Mononuclear cell (primary cell): Measurements from ENCODE around the gene ADGRF1. TPM values are rescaled to one million over a fixed set of nuclear protein-coding genes. Genes with fewer than 3 reads are reported as not detected.
"Not testable (repeated sequence)": the region's sequence is repeated elsewhere in the genome, so short reads cannot be mapped to it uniquely, and the experiment has no call there.

Experiments
- H3K27me3 ChIP-seq: 2 replicates; pipeline ENCODE4 v1.6.0; 2011; ENCODE audit warnings: low read length, control low read depth; ENCODE audit not compliant: insufficient read depth
- H3K4me1 ChIP-seq: 2 replicates; pipeline ENCODE4 v1.5.1; 2011; ENCODE audit warnings: mild to moderate bottlenecking, low read length, control low read depth; ENCODE audit not compliant: insufficient read depth
- H3K4me3 ChIP-seq: 2 replicates; pipeline ENCODE4 v1.5.1; 2011; ENCODE audit warnings: mild to moderate bottlenecking, low read length, moderate library complexity
- H3K9me3 ChIP-seq: 2 replicates; pipeline ENCODE4 v1.5.1; 2011; ENCODE audit warnings: low read depth, mild to moderate bottlenecking, control low read depth, low read length
- total RNA-seq: library from RNA; depleted of rRNA; stranded (reverse); fragments of >200 nt; gene quantifications from one replicate; pipeline ENCODE4 v1.2.3, GENCODE V29; 2012

The ADGRF1 gene
- total RNA-seq: 0.10 TPM

- Histone ChIP-seq H3K4me1 (peaks cover 3% of the 10 kb centered on the region), H3K4me3 (no peak within 1 kb of the TSS), H3K27me3 (no peaks in the 10 kb centered on the region), H3K9me3 (no peaks in the 10 kb centered on the region)
Measured at GRCh38 chr6:47042275-47042791, at the start of gene ADGRF1. Gene ADGRF1 (minus strand): TSS chr6:47042332. CDS start chr6:47029061, 13,271 bp downstream.

- no peaks in the 10 kb centered on the region for H3K9me3 ChIP-seq
- H3K4me3 ChIP-seq: no peak overlapping the region
- no peaks in the 10 kb centered on the region for H3K4me1 ChIP-seq
- H3K27me3 ChIP-seq: no peaks in the 10 kb centered on the region
Measured at GRCh38 chr6:47090881-47091280, 48.7 kb upstream of the ADGRF1 start.

- H3K4me3 ChIP-seq, H3K4me1 ChIP-seq, H3K27me3 ChIP-seq, H3K9me3 ChIP-seq: not testable (repeated sequence)
Measured at GRCh38 chr6:47089473-47089872, 47.3 kb upstream of the ADGRF1 start.

DNA sequence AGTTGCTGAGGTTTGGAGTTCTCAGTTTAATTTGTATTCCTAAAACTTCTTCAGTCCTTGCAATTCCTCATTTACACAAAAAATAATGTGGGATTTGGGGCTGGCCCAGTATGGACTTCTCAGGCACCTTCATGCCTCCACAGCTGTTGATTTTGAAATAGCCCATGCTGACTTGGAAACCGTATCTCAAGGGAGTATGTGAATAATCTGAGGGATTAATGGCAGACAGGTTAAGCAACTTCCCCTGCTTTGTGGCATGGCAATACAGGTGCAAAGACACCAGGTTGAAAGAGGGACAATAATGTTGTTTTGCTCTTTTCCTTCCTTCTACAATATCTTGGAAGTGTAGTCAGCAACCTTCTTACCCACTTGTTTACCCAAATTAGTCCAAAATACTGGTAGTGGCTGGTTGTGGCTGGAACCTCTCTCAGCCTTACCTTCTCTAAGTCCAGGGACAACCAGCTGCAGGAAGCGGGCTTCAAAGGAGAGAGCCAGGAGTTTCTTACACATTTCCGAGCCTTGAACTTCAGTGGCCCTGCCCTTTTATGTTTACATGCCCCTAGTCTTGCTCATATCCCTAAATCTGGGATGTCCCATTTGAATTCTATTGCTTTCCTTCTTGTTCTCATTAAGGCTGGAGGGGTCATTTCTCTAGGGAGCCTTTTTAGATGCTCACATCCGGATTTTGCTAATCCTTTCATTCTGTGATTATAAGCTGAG lies 44.1 kb upstream of the ADGRF1 start:
- H3K9me3 ChIP-seq: no peaks in the 10 kb centered on the region
- no peak overlapping the region for H3K4me3 ChIP-seq
- H3K27me3 ChIP-seq: no peaks in the 10 kb centered on the region
- H3K4me1 ChIP-seq: no peaks in the 10 kb centered on the region

DNA sequence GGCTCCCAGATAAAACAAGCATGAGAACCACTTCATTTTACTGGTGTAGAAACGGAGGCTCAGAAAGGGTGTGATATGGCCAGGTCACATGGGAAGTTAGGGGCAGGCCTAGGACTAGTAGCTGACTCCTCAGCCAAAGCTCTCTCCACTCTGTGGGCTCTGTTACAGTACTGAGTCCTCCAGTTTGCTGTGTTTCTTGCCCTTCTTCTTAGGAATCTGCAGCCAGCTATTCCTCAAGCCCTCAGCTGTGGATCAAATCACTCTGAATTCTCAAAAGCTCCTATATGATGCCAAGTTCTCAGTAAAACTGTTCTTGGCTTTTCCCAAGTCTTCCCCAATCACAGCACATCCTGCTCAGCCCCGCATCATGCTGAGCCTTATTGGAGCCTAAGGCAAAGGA lies 42.5 kb upstream of the ADGRF1 start:
- Histone ChIP-seq H3K27me3 (no peaks in the 10 kb centered on the region), H3K9me3 (no peaks in the 10 kb centered on the region), H3K4me1 (no peaks in the 10 kb centered on the region), H3K4me3 (no peak overlapping the region)

DNA sequence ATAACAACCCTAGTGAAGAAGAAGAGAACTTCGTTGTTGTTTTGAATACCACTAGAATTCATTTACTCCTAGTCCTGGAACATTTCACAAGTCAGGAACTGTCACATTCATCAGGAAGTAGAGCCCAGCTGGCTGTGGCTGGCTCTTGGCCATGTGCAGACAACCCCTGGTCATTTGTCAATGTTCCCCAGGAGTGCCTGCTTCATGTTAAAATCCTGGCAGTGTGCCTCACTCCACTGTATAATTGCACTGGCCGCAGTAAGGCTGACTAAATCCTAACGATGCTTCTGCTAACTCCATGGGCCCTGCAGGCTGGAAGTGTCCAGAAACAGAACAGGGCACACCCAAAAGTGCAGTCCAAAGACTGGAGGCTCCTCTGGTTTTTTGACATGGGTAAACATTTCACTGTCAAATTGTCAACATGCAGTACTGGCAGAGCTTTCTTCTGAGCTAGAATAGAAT lies 41.5 kb upstream of the ADGRF1 start:
- H3K4me1 ChIP-seq: no peaks in the 10 kb centered on the region
- no peaks in the 10 kb centered on the region for H3K27me3 ChIP-seq
- no peaks in the 10 kb centered on the region for H3K9me3 ChIP-seq
- H3K4me3 ChIP-seq: no peak overlapping the region

DNA sequence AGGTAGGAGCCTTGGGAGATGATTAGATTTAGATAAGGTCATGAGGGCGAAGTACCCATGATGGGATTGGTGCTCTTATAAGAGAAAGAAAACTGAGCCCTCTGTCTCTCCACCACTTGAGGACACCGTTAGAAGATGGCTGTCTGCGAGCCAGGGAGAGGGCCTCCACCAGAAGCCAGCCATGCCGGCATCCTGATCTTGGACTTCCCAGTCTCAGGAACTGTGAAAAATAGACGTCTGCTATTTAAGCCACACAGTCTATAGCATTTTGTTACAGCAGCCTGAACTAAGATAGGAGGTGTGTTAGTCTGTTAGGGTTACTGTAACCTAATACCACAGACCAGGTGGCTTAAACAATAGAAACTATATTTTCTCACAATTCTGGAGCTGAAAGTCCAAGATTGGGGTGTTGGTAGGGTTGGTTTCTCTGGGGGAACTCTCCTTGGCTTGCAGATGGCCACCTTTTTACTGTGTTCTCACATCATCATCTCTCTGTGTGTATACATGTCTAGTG lies 38.0 kb upstream of the ADGRF1 start:
- Histone ChIP-seq H3K9me3 (no peaks in the 10 kb centered on the region), H3K4me1 (no peaks in the 10 kb centered on the region), H3K4me3 (no peak overlapping the region), H3K27me3 (no peaks in the 10 kb centered on the region)

DNA sequence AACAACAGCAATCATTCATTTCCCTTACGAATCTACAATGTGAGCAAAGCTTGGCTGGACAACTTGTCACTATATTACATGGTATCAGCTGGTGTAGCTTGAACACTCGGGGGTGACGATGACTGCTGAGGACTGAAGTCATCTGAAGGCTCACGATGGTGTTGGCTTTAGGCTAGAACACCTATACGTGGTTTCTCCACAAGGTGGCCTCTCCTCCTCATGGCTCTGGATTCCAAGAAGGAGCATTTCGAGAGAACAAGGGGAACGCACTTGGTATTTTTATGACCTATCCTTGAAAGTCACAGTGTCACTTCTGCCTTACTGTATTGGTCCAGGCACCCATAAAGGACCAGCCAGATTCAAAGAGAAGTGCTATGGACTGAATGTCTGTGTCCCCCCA lies 37.5 kb upstream of the ADGRF1 start:
- Histone ChIP-seq H3K9me3 (no peaks in the 10 kb centered on the region), H3K4me1 (no peaks in the 10 kb centered on the region), H3K4me3 (no peak overlapping the region), H3K27me3 (no peaks in the 10 kb centered on the region)

DNA sequence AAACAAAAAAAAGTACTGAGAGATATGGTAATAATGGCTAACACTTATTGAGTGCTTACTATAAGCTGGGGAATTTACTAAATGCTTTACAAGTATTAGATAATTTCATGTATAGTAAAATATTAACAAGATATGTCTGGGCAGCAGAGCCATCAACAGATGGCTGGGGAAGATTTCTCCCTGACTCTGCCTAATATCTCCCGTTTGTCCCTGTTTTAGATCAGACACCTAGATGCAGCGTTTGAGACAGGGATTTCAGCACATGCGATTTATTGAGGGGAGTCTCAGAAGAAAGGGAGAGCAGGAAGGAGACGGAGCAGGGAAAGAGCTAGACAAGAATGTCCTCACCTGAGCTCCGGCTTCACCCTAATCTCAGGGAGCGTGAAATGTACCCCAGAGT lies 36.9 kb upstream of the ADGRF1 start:
- no peaks in the 10 kb centered on the region for H3K9me3 ChIP-seq
- no peak overlapping the region for H3K4me3 ChIP-seq
- no peaks in the 10 kb centered on the region for H3K27me3 ChIP-seq
- no peaks in the 10 kb centered on the region for H3K4me1 ChIP-seq

GRCh38 chr6:47076422-47077344 lies 34.6 kb upstream of the ADGRF1 start:
- no peaks in the 10 kb centered on the region for H3K4me1 ChIP-seq

GRCh38 chr6:47075741-47076421 lies 33.7 kb upstream of the ADGRF1 start:
- Histone ChIP-seq H3K9me3 (no peaks in the 10 kb centered on the region), H3K4me1 (no peaks in the 10 kb centered on the region), H3K4me3 (no peak overlapping the region), H3K27me3 (no peaks in the 10 kb centered on the region)

More at GRCh38 chr6:47076422-47077344, 34.6 kb upstream of the ADGRF1 start:
- Histone ChIP-seq H3K4me3 (no peak overlapping the region), H3K9me3 (no peaks in the 10 kb centered on the region), H3K27me3 (no peaks in the 10 kb centered on the region)

GRCh38 chr6:47075168-47075567 lies 33.0 kb upstream of the ADGRF1 start:
- H3K4me3 ChIP-seq: no peak overlapping the region
- H3K27me3 ChIP-seq: no peaks in the 10 kb centered on the region
- no peaks in the 10 kb centered on the region for H3K4me1 ChIP-seq
- H3K9me3 ChIP-seq: no peaks in the 10 kb centered on the region

- Histone ChIP-seq H3K4me3 (no peak overlapping the region), H3K4me1 (no peaks in the 10 kb centered on the region), H3K9me3 (no peaks in the 10 kb centered on the region), H3K27me3 (no peaks in the 10 kb centered on the region)
Measured at GRCh38 chr6:47073125-47074110, 31.3 kb upstream of the ADGRF1 start.

GRCh38 chr6:47072667-47073066 lies 30.5 kb upstream of the ADGRF1 start:
- H3K9me3 ChIP-seq: no peaks in the 10 kb centered on the region
- no peaks in the 10 kb centered on the region for H3K27me3 ChIP-seq
- no peaks in the 10 kb centered on the region for H3K4me1 ChIP-seq
- H3K4me3 ChIP-seq: no peak overlapping the region
